CD4-positive, alpha-beta T cell (primary cell): Measurements from ENCODE around the gene ZNF319. TPM values are rescaled to one million over a fixed set of nuclear protein-coding genes. Genes with fewer than 3 reads are reported as not detected.

Source experiments
- ATAC-seq: fragments of 200-7000 bp; cut with Tn5 transposase; one replicate; pipeline ENCODE4 v1.10.0; 2022; ENCODE audit warnings: mild to moderate bottlenecking; ENCODE audit not compliant: poor library complexity
- CTCF ChIA-PET: fragments of 350-600 bp; sonication (Branson Sonifier 250); formaldehyde crosslinking; loops from one replicate; lab custom pipeline; 2021; ENCODE audit warnings: antibody characterized with exemption, inconsistent platforms; lab: Charles Lee
- POLR2A ChIA-PET: fragments of 350-600 bp; sonication (Branson Sonifier 250); formaldehyde crosslinking; loops from one replicate; lab custom pipeline; 2021; ENCODE audit warnings: antibody characterized with exemption, inconsistent platforms; lab: Charles Lee
- DNase-seq, 14 experiments: peaks; one replicate each; pipeline ENCODE4 v3.0.0-alpha.2; 2013 to 2020; ENCODE audit warnings: mixed read lengths in 2 of 14
- H3K27ac ChIP-seq, 2 donors: one replicate each; pipeline versions ENCODE4 v1.5.1 to v1.7.0; 2013; ENCODE audit warnings: low read length in 2 of 2, low read depth in 1 of 2, mild to moderate bottlenecking in 1 of 2
- H3K27me3 ChIP-seq, 2 experiments: 1 replicate in 1 of 2; 2 replicates in 1 of 2; pipeline versions ENCODE4 v1.6.1 to v1.7.0; 2013; ENCODE audit warnings: low read length in 2 of 2, control low read depth in 1 of 2, mild to moderate bottlenecking in 1 of 2, moderate library complexity in 1 of 2; ENCODE audit not compliant: insufficient read depth in 2 of 2, control insufficient read depth in 1 of 2
- H3K36me3 ChIP-seq: one replicate; pipeline ENCODE4 v1.6.1; 2013; ENCODE audit warnings: low read length, control low read depth; ENCODE audit not compliant: insufficient read depth
- H3K4me1 ChIP-seq: one replicate; pipeline ENCODE4 v1.6.1; 2013; ENCODE audit warnings: low read length, control low read depth; ENCODE audit not compliant: insufficient read depth
- H3K4me3 ChIP-seq: one replicate; pipeline ENCODE4 v1.5.1; 2013; ENCODE audit warnings: mild to moderate bottlenecking, low read length, moderate library complexity
- H3K9me3 ChIP-seq, 2 experiments: 1 replicate in 1 of 2; 2 replicates in 1 of 2; pipeline versions ENCODE4 v1.6.1 to v1.7.0; 2013; ENCODE audit warnings: low read length in 2 of 2, mild to moderate bottlenecking in 2 of 2, control low read depth in 1 of 2, moderate library complexity in 1 of 2; ENCODE audit not compliant: control insufficient read depth in 1 of 2, insufficient read depth in 1 of 2
- H3K27ac Mint-ChIP-seq: one replicate; pipeline ENCODE4 v1.8.0; 2020; ENCODE audit warnings: mixed read lengths
- H3K27me3 Mint-ChIP-seq: one replicate; pipeline ENCODE4 v1.8.0; 2021; ENCODE audit warnings: mixed read lengths
- H3K36me3 Mint-ChIP-seq: one replicate; pipeline ENCODE4 v1.8.0; 2021; ENCODE audit warnings: low read depth, mixed read lengths
- H3K4me1 Mint-ChIP-seq: one replicate; pipeline ENCODE4 v1.8.0; 2021; ENCODE audit warnings: low read depth, mixed read lengths
- H3K4me3 Mint-ChIP-seq: one replicate; pipeline ENCODE4 v1.8.0; 2020; ENCODE audit warnings: mild to moderate bottlenecking, mixed read lengths
- H3K9me3 Mint-ChIP-seq: one replicate; pipeline ENCODE4 v1.8.0; 2020; ENCODE audit warnings: mixed read lengths
- CTCF ChIP-seq: fragments of 200-600 bp; IDR thresholded peaks from one replicate; pipeline ENCODE4 v1.8.0; 2022; ENCODE audit warnings: antibody characterized with exemption, mild to moderate bottlenecking
- intact Hi-C, 2 experiments: fragments of 100-400 bp; cut with DNase I in 1 of 2; cut with micrococcal nuclease in 1 of 2; formaldehyde crosslinking; loops; one replicate each; pipeline versions ENCODE4 v1.15.1 to v1.9.0; 2023 to 2025; cut with DNase I, micrococcal nuclease
- total RNA-seq, 174 experiments: library from RNA in 2 of 174; stranded (reverse) in 2 of 174; gene quantifications; one replicate each; pipeline ENCODE4 v1.2.3 and lab custom pipeline; 2021 to 2026

ZNF319 gene
- total RNA-seq, 2 experiments from 2014 or later: 11.4 to 12.9 TPM

- no peaks in the 10 kb centered on the region for H3K9me3 ChIP-seq
- no peak overlapping the region for H3K27ac ChIP-seq
- H3K36me3 ChIP-seq: no peaks in the 10 kb centered on the region
- ChIA-PET POLR2A (no interaction called here), CTCF (no interaction called here)
- no peaks in the 10 kb centered on the region for H3K27me3 ChIP-seq
- H3K4me3 ChIP-seq: no peak overlapping the region
- no peaks in the 10 kb centered on the region for H3K36me3 Mint-ChIP-seq
- no peaks in the 10 kb centered on the region for H3K4me1 Mint-ChIP-seq
- no peak for TF ChIP-seq CTCF
- DNase-seq (no peak), ATAC-seq (no peak)
- intact Hi-C loops: no loop called here
- H3K27ac Mint-ChIP-seq: no peak overlapping the region
- no peaks in the 10 kb centered on the region for H3K27me3 Mint-ChIP-seq
- no peaks in the 10 kb centered on the region for H3K4me1 ChIP-seq
- H3K9me3 Mint-ChIP-seq: no peaks in the 10 kb centered on the region
- no peak overlapping the region for H3K4me3 Mint-ChIP-seq
These were observed 34.2 kb downstream of the ZNF319 start for GRCh38 chr16:57966204-57966771.

- H3K4me1 Mint-ChIP-seq: no peaks in the 10 kb centered on the region
- TF ChIP-seq CTCF: no peak
These were observed 36.2 kb downstream of the ZNF319 start for GRCh38 chr16:57964157-57964700.

GRCh38 chr16:57962756-57963155 is 37.7 kb downstream of the ZNF319 start:
- H3K27me3 Mint-ChIP-seq: no peaks in the 10 kb centered on the region
- TF ChIP-seq CTCF: no peak
- no peaks in the 10 kb centered on the region for H3K36me3 ChIP-seq
- no peaks in the 10 kb centered on the region for H3K4me1 Mint-ChIP-seq
- H3K27ac ChIP-seq: no peak overlapping the region
- no peaks in the 10 kb centered on the region for H3K9me3 ChIP-seq
- H3K4me3 ChIP-seq: no peak overlapping the region
- no peaks in the 10 kb centered on the region for H3K36me3 Mint-ChIP-seq
- POLR2A ChIA-PET: no interaction called here
- no peak overlapping the region for H3K4me3 Mint-ChIP-seq
- no peaks in the 10 kb centered on the region for H3K9me3 Mint-ChIP-seq
- intact Hi-C loops: no loop called here
- H3K27me3 ChIP-seq: no peaks in the 10 kb centered on the region
- no peaks in the 10 kb centered on the region for H3K4me1 ChIP-seq
- ATAC-seq (no peak), DNase-seq (no peak)
- no peak overlapping the region for H3K27ac Mint-ChIP-seq
- CTCF ChIA-PET: no interaction called here

More at GRCh38 chr16:57964157-57964700, 36.2 kb downstream of the ZNF319 start:
- no peaks in the 10 kb centered on the region for H3K36me3 ChIP-seq
- H3K9me3 Mint-ChIP-seq: no peaks in the 10 kb centered on the region
- H3K27me3 Mint-ChIP-seq: no peaks in the 10 kb centered on the region
- CTCF ChIA-PET: no interaction called here
- no peaks in the 10 kb centered on the region for H3K9me3 ChIP-seq
- H3K4me3 ChIP-seq: no peak overlapping the region
- no peak overlapping the region for H3K27ac ChIP-seq
- H3K27ac Mint-ChIP-seq: no peak overlapping the region
- no peaks in the 10 kb centered on the region for H3K27me3 ChIP-seq
- intact Hi-C loops: no loop called here
- H3K4me3 Mint-ChIP-seq: no peak overlapping the region
- POLR2A ChIA-PET: no interaction called here
- no peak for ATAC-seq
- no peaks in the 10 kb centered on the region for H3K4me1 ChIP-seq
- no peaks in the 10 kb centered on the region for H3K36me3 Mint-ChIP-seq
- no peak for DNase-seq
